ENCODE data around the gene MMP23B. TPM values are rescaled to one million over a fixed set of nuclear protein-coding genes. Genes with fewer than 3 reads are reported as not detected.

The MMP23B gene
- total and polyA plus RNA-seq, 10 of the 15 experiments (the other 5 are each of a cell fraction or from before 2014, with no cell fraction given), result 0.25 to 0.76 (median 0.34) TPM; not detected in 4

DNA sequence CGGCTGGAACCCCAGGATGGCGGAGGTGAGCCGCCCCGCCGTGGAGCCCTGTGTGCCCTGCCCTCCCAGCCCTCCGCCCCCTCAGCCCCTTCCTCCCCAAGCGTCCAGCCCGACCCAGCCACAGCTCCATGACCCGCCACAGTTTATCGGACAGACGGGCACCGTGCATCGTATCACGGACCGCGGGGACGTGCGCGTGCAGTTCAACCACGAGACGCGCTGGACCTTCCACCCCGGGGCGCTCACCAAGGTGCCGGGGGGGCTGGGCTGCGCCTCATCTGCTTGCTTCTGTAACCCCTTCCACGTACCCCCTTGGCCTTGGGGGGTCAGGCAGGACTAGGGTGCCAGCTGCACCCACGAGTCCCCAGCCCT is 6.6 kb upstream of the MMP23B start:
- 69% methylated on average over 7 of the region's 28 CpGs for WGBS (ENCODE audit: insufficient coverage, insufficient replicate concordance, low lambda C conversion rate, missing lambda C conversion rate)
- H2AFZ ChIP-seq (ENCODE audit: control insufficient read depth, low read depth, low read length), result no peak overlapping the region
- no peak for DNase-seq (ENCODE audit: low read depth, low spot score)
- no peaks in the 10 kb centered on the region for H3K27me3 ChIP-seq (replicated peaks in 1 of 2; ENCODE audit: control insufficient read depth in 2 of 2, insufficient read depth in 2 of 2, low read length in 1 of 2)
- intact Hi-C loops (cut with micrococcal nuclease; ENCODE audit: unreplicated experiment) (no loop called here), in situ Hi-C loops (cut with MboI) (no loop called here)
- no TSS peak for BruUV-seq (replicated peaks)
- ChIA-PET CTCF (no interaction called here), POLR2A (no interaction called here), RAD21 (ENCODE audit: unreplicated experiment) (no interaction called here), SMC1A (ENCODE audit: uncharacterized antibody, unreplicated experiment) (no interaction called here)
- H3K4me1 ChIP-seq (ENCODE audit: control insufficient read depth, insufficient read depth, low read length), result no peaks in the 10 kb centered on the region
- H3K79me2 ChIP-seq (ENCODE audit: control insufficient read depth, insufficient read depth, low read length), result no peaks in the 10 kb centered on the region
- H3K4me2 ChIP-seq (ENCODE audit: control insufficient read depth, insufficient read depth), result no peak overlapping the region
- no peaks in the 10 kb centered on the region for H3K36me3 ChIP-seq (ENCODE audit: control insufficient read depth in 2 of 2, insufficient read depth in 2 of 2, low read length in 1 of 2)
- no peaks in the 10 kb centered on the region for H3K9me3 ChIP-seq (replicated peaks; ENCODE audit: control insufficient read depth, insufficient read depth, low read length)
- no peak overlapping the region for H3K4me3 ChIP-seq
- TF ChIP-seq, protein P1, sequence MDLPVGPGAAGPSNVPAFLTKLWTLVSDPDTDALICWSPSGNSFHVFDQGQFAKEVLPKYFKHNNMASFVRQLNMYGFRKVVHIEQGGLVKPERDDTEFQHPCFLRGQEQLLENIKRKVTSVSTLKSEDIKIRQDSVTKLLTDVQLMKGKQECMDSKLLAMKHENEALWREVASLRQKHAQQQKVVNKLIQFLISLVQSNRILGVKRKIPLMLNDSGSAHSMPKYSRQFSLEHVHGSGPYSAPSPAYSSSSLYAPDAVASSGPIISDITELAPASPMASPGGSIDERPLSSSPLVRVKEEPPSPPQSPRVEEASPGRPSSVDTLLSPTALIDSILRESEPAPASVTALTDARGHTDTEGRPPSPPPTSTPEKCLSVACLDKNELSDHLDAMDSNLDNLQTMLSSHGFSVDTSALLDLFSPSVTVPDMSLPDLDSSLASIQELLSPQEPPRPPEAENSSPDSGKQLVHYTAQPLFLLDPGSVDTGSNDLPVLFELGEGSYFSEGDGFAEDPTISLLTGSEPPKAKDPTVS (IDR thresholded peaks at IDR 0.05; ENCODE audit: low read depth, low read length), result no peak
- no peak for TF ChIP-seq KLF5 (IDR thresholded peaks at IDR 0.05; ENCODE audit: partially characterized antibody)
- TF ChIP-seq BCL11A (IDR thresholded peaks at IDR 0.05; ENCODE audit: low read depth, low read length), result no peak
- TF ChIP-seq MYC (IDR thresholded peaks at IDR 0.05; ENCODE audit: insufficient read depth, insufficient read length, insufficient replicate concordance, low read length, severe bottlenecking), result no peak
- TF ChIP-seq BRCA1 (IDR thresholded peaks at IDR 0.05; ENCODE audit: low read depth, low read length), result no peak
- no peak for TF ChIP-seq BHLHE40 (IDR thresholded peaks at IDR 0.05; ENCODE audit: borderline replicate concordance in 1 of 2, low read depth in 2 of 2, low read length in 1 of 2)
- no peak for FAIRE-seq
- H3K9ac ChIP-seq (ENCODE audit: control insufficient read depth, insufficient read depth, low read length), result no peak overlapping the region
- no peak overlapping the region for H3K27ac ChIP-seq (ENCODE audit: control insufficient read depth, insufficient read depth)
- H4K20me1 ChIP-seq (ENCODE audit: control insufficient read depth, insufficient read depth), result no peaks in the 10 kb centered on the region
- no peak for ATAC-seq

- WGBS (ENCODE audit: insufficient coverage, insufficient replicate concordance, low lambda C conversion rate, missing lambda C conversion rate), result 67% methylated on average over 7 of the region's 8 CpGs
- Histone ChIP-seq H3K9ac (ENCODE audit: control insufficient read depth, insufficient read depth, low read length) (no peak overlapping the region), H3K4me1 (ENCODE audit: control insufficient read depth, insufficient read depth, low read length) (no peaks in the 10 kb centered on the region), H3K4me2 (ENCODE audit: control insufficient read depth, insufficient read depth) (no peak overlapping the region), H4K20me1 (ENCODE audit: control insufficient read depth, insufficient read depth) (no peaks in the 10 kb centered on the region), H3K27ac (ENCODE audit: control insufficient read depth, insufficient read depth) (no peak overlapping the region), H3K4me3 (no peak overlapping the region), H2AFZ (ENCODE audit: control insufficient read depth, low read depth, low read length) (no peak overlapping the region), H3K79me2 (ENCODE audit: control insufficient read depth, insufficient read depth, low read length) (no peaks in the 10 kb centered on the region), H3K27me3 (replicated peaks in 1 of 2; ENCODE audit: control insufficient read depth in 2 of 2, insufficient read depth in 2 of 2, low read length in 1 of 2) (no peaks in the 10 kb centered on the region), H3K36me3 (ENCODE audit: control insufficient read depth in 2 of 2, insufficient read depth in 2 of 2, low read length in 1 of 2) (no peaks in the 10 kb centered on the region), H3K9me3 (replicated peaks; ENCODE audit: control insufficient read depth, insufficient read depth, low read length) (no peaks in the 10 kb centered on the region)
- DNase-seq (ENCODE audit: low read depth, low spot score) (no peak), FAIRE-seq (no peak), ATAC-seq (no peak)
- in situ Hi-C loops (cut with MboI) (no loop called here), intact Hi-C loops (cut with micrococcal nuclease; ENCODE audit: unreplicated experiment) (no loop called here)
- RAD21 ChIA-PET (ENCODE audit: unreplicated experiment), result no interaction called here
- SMC1A ChIA-PET (ENCODE audit: uncharacterized antibody, unreplicated experiment), result no interaction called here
- CTCF ChIA-PET, result no interaction called here
- no TSS peak for BruUV-seq (replicated peaks)
- POLR2A ChIA-PET, result no interaction called here
- no peak for TF ChIP-seq ATF7 (IDR thresholded peaks at IDR 0.05; ENCODE audit: low read depth)
- no peak for TF ChIP-seq IKZF1 (conservative IDR thresholded peaks at IDR 0.05)
- TF ChIP-seq ZBTB40 (IDR thresholded peaks at IDR 0.05; ENCODE audit: borderline replicate concordance), result no peak
- TF ChIP-seq PML (IDR thresholded peaks at IDR 0.05; ENCODE audit: low read length), result no peak
- no peak for TF ChIP-seq SP1 (IDR thresholded peaks at IDR 0.05; ENCODE audit: low read depth, low read length)
- TF ChIP-seq NFYA (IDR thresholded peaks at IDR 0.05; ENCODE audit: borderline replicate concordance, low read depth, low read length), result no peak
- TF ChIP-seq BMI1 (IDR thresholded peaks at IDR 0.05; ENCODE audit: borderline replicate concordance), result no peak
These were observed 6.2 kb upstream of the MMP23B start for GRCh38 chr1:1625824-1626206.

All from GM12878 (cell line).